CD4-positive, alpha-beta memory T cell (primary cell): ENCODE data around the gene LTBP1. TPM values are rescaled to one million over a fixed set of nuclear protein-coding genes. Genes with fewer than 3 reads are reported as not detected.

Source experiments
- CTCF ChIA-PET: fragments of 350-600 bp; sonication (Branson Sonifier 250); formaldehyde crosslinking; loops from one replicate; lab custom pipeline; 2021; ENCODE audit warnings: inconsistent platforms; ENCODE audit not compliant: partially characterized antibody; lab: Charles Lee
- POLR2A ChIA-PET: fragments of 350-600 bp; sonication (Branson Sonifier 250); formaldehyde crosslinking; loops from one replicate; lab custom pipeline; 2021; ENCODE audit not compliant: partially characterized antibody; lab: Charles Lee
- DNase-seq, 5 donors: peaks; one replicate each; pipeline versions ENCODE4 v3.0.0 to v3.0.0-alpha.2; 2020 to 2022; ENCODE audit warnings: mixed read lengths in 1 of 5
- H3K27ac ChIP-seq: one replicate; pipeline ENCODE4 v1.7.0; 2013; ENCODE audit warnings: low read depth, low read length
- H3K27me3 ChIP-seq: 2 replicates; pipeline ENCODE4 v1.7.0; 2013; ENCODE audit warnings: mild to moderate bottlenecking, low read length, moderate library complexity; ENCODE audit not compliant: insufficient read depth
- H3K36me3 ChIP-seq: 2 replicates; pipeline ENCODE4 v1.7.0; 2013; ENCODE audit warnings: mild to moderate bottlenecking, low read length, moderate library complexity; ENCODE audit not compliant: insufficient read depth
- H3K4me1 ChIP-seq: 2 replicates; pipeline ENCODE4 v1.7.0; 2013; ENCODE audit warnings: mild to moderate bottlenecking, low read length, moderate library complexity; ENCODE audit not compliant: insufficient read depth
- H3K4me3 ChIP-seq, 2 donors: one replicate each; pipeline ENCODE4 v1.7.0; 2013; ENCODE audit warnings: low read length in 2 of 2, mild to moderate bottlenecking in 1 of 2
- H3K9me3 ChIP-seq, 2 donors: one replicate each; pipeline ENCODE4 v1.7.0; 2013; ENCODE audit warnings: low read length in 2 of 2, control low read depth in 1 of 2; ENCODE audit not compliant: control insufficient read depth in 1 of 2
- H3K27ac Mint-ChIP-seq, 7 donors: one replicate each; pipeline ENCODE4 v1.8.0; 2020 to 2021; ENCODE audit warnings: mixed read lengths in 7 of 7, mild to moderate bottlenecking in 6 of 7, inconsistent platforms in 3 of 7, moderate library complexity in 3 of 7
- H3K27me3 Mint-ChIP-seq, 2 donors: one replicate each; pipeline ENCODE4 v1.8.0; 2020 to 2021; ENCODE audit warnings: mixed read lengths in 2 of 2
- H3K36me3 Mint-ChIP-seq, 2 donors: one replicate each; pipeline ENCODE4 v1.8.0; 2020 to 2021; ENCODE audit warnings: mixed read lengths in 2 of 2, inconsistent platforms in 1 of 2, mild to moderate bottlenecking in 1 of 2
- H3K4me1 Mint-ChIP-seq, 4 donors: one replicate each; pipeline ENCODE4 v1.8.0; 2020 to 2021; ENCODE audit warnings: mixed read lengths in 4 of 4, mild to moderate bottlenecking in 1 of 4
- H3K4me3 Mint-ChIP-seq, 8 donors: one replicate each; pipeline ENCODE4 v1.8.0; 2020 to 2021; ENCODE audit warnings: mixed read lengths in 8 of 8, mild to moderate bottlenecking in 7 of 8, moderate library complexity in 6 of 8, inconsistent platforms in 3 of 8
- H3K9me3 Mint-ChIP-seq, 8 donors: one replicate each; pipeline ENCODE4 v1.8.0; 2020 to 2021; ENCODE audit warnings: mixed read lengths in 8 of 8, mild to moderate bottlenecking in 5 of 8, inconsistent platforms in 3 of 8, moderate library complexity in 1 of 8
- intact Hi-C: fragments of 100-400 bp; cut with micrococcal nuclease; formaldehyde crosslinking; loops from one replicate; pipeline ENCODE4 v1.15.1; 2023
- polyA plus RNA-seq, 2 donors: library from polyadenylated mRNA; unstranded; fragments of 300-500 nt; fragmentation: Illumina TruSeq; gene quantifications; one replicate each; pipeline ENCODE4 v1.2.3, GENCODE V29; 2021
- total RNA-seq, 2 experiments: library from RNA; stranded (reverse); gene quantifications; one replicate each; pipeline ENCODE4 v1.2.3, GENCODE V29; 2021

Gene LTBP1
- total RNA-seq (under 1 TPM in 1 of 2 experiments, not detected in 1; 0.44 TPM), polyA plus RNA-seq (not detected)

DNA sequence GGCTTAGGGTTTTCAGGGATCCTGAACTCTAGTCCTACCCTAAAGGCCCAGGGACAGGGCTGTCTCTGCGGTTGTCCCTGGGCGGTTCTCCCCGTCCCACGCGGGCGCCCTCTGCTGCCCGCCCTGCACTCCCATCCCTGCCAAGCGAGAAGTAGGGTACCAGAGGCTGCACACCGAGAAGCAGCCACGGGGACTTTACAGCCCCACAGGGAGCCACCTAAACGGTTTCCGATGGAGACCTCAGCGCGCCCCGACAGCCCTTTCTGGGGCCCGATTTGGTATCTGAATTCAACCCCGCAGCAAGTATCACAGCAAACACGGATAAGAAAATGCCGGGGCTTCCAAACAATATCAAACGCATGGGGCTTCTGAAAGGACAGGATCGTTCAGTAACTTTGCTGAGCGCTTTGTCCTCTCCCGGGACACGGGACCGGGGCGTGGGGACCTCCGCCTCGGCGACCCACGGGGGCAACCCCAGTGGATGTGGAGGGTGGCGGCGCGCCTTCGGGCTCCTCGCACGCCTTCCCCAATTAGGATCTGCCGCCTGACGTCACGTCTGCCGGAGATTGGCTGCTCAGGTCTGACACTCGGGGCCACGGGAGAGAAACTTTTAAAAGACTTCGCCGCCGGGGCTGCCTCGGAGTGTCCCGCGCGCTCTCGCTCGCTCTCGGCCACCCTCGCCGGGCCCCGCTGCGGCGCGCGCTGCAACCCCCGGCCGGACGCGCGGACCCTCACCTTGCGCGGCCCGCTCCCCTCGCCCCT is at the start of gene LTBP1:
LTBP1 (plus strand) TSS at position 640 of the 762 bp plus-strand sequence. CDS start 372 bp downstream, outside the sequence.
- POLR2A ChIA-PET, result no interaction called here
- peak; percentile 46 to 63 (median 59) for DNase-seq
- intact Hi-C loops, result loop anchor here (2.0 kb wide), 1 partner anchor 636 kb away; no protein-coding TSS in a partner anchor
- H3K9me3 Mint-ChIP-seq, result no peaks in the 10 kb centered on the region
- H3K27ac Mint-ChIP-seq, result peak within 1 kb of the TSS in 1 of 7 donors; percentile 83
- peak within 1 kb of the TSS; percentile 36 to 50 for H3K4me3 ChIP-seq
- H3K36me3 Mint-ChIP-seq, result no peaks in the 10 kb centered on the region
- H3K36me3 ChIP-seq, result no peaks in the 10 kb centered on the region
- H3K27ac ChIP-seq, result no peak within 1 kb of the TSS
- no peaks in the 10 kb centered on the region for H3K4me1 ChIP-seq
- H3K27me3 ChIP-seq, result no peaks in the 10 kb centered on the region
- no peaks in the 10 kb centered on the region for H3K9me3 ChIP-seq
- peak within 1 kb of the TSS; percentile 82 to 87 (median 84) for H3K4me3 Mint-ChIP-seq
- H3K4me1 Mint-ChIP-seq, result peaks cover 0 to 5% (median 3%) of the 10 kb centered on the region in 4 donors
- CTCF ChIA-PET, result no interaction called here
- peaks cover 7 to 16% of the 10 kb centered on the region in 2 donors for H3K27me3 Mint-ChIP-seq

- H3K36me3 Mint-ChIP-seq, result no peaks in the 10 kb centered on the region
- H3K4me1 Mint-ChIP-seq, result peaks cover 0 to 3% (median under 1%) of the 10 kb centered on the region in 4 donors
- Histone ChIP-seq H3K4me3 (no peak overlapping the region), H3K27me3 (no peaks in the 10 kb centered on the region), H3K27ac (no peak overlapping the region), H3K36me3 (no peaks in the 10 kb centered on the region), H3K4me1 (no peaks in the 10 kb centered on the region), H3K9me3 (no peaks in the 10 kb centered on the region)
- peak overlapping the region in 1 of 8 donors; percentile 28 for H3K4me3 Mint-ChIP-seq
- H3K27me3 Mint-ChIP-seq, result peaks cover 16 to 18% of the 10 kb centered on the region in 2 donors
- no peak for DNase-seq
- intact Hi-C loops, result no loop called here
- no peak overlapping the region for H3K27ac Mint-ChIP-seq
- CTCF ChIA-PET, result no interaction called here
- peaks cover 0 to 7% (median 0%) of the 10 kb centered on the region in 8 donors for H3K9me3 Mint-ChIP-seq
- POLR2A ChIA-PET, result no interaction called here
Measured at GRCh38 chr2:32900246-32900973, 46.3 kb upstream of the LTBP1 start.

DNA sequence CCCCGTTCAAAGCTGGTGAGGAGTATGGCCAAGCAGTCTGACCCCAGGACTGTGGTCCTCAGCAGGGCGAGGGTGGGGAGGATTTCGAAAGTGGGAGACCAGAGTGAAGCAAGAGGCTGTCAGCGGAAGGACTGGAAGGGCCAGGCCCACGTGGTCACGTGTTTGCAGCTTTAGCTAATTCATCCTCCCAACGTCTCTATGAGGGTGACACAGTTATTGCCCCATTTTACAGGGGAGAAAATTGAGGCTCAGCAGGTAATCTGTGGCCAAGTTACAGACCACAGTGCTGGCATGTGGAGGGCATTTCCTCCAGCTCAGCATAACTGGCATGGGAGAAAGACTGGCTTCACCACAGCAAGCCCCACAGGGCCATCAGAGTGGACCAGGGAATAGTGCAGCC is 45.4 kb upstream of the LTBP1 start:
- intact Hi-C loops, result no loop called here
- POLR2A ChIA-PET, result no interaction called here
- Histone ChIP-seq H3K27me3 (no peaks in the 10 kb centered on the region), H3K9me3 (no peaks in the 10 kb centered on the region), H3K4me1 (no peaks in the 10 kb centered on the region), H3K36me3 (no peaks in the 10 kb centered on the region), H3K4me3 (no peak overlapping the region), H3K27ac (no peak overlapping the region)
- no peaks in the 10 kb centered on the region for H3K4me1 Mint-ChIP-seq
- no peak for DNase-seq
- H3K27ac Mint-ChIP-seq, result peak overlapping the region in 1 of 7 donors; percentile 38
- H3K4me3 Mint-ChIP-seq, result no peak overlapping the region
- CTCF ChIA-PET, result no interaction called here
- peaks cover 18 to 21% of the 10 kb centered on the region in 2 donors for H3K27me3 Mint-ChIP-seq
- peaks cover 0 to 8% (median 0%) of the 10 kb centered on the region in 8 donors for H3K9me3 Mint-ChIP-seq
- H3K36me3 Mint-ChIP-seq, result no peaks in the 10 kb centered on the region

DNA sequence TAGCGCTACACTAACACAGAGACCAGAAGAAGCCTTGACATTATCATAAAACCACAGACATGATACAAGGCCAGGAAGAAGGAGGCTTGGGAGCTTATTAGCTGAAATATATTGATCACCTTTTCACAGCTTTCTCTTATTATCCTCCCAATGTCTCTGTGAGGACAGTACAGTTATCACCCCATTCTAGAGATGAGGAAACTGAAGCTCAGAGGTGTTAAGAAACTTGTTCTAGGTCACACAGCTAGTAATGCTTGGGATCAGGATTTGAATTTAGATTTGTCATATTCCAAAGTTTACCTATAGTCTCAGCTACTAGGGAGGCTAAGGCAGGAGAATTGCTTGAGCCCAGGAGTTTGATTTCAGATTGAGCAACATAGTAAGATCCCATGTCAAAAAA is 44.6 kb upstream of the LTBP1 start:
- no peaks in the 10 kb centered on the region for H3K27me3 ChIP-seq
- Mint-ChIP-seq H3K27me3 (peaks cover 18 to 21% of the 10 kb centered on the region in 2 donors), H3K9me3 (peaks cover 0 to 5% (median under 1%) of the 10 kb centered on the region in 8 donors), H3K4me1 (no peaks in the 10 kb centered on the region), H3K4me3 (no peak overlapping the region), H3K27ac (no peak overlapping the region), H3K36me3 (no peaks in the 10 kb centered on the region)
- H3K9me3 ChIP-seq, result no peaks in the 10 kb centered on the region
- ChIA-PET CTCF (no interaction called here), POLR2A (no interaction called here)
- no peaks in the 10 kb centered on the region for H3K4me1 ChIP-seq
- DNase-seq, result no peak
- no peak overlapping the region for H3K27ac ChIP-seq
- intact Hi-C loops, result no loop called here
- no peaks in the 10 kb centered on the region for H3K36me3 ChIP-seq
- no peak overlapping the region for H3K4me3 ChIP-seq

GRCh38 chr2:32902986-32903385 is 43.8 kb upstream of the LTBP1 start:
- DNase-seq, result no peak
- H3K4me3 ChIP-seq, result no peak overlapping the region
- H3K9me3 ChIP-seq, result no peaks in the 10 kb centered on the region
- no peak overlapping the region for H3K27ac Mint-ChIP-seq
- no peak overlapping the region for H3K27ac ChIP-seq
- ChIA-PET CTCF (no interaction called here), POLR2A (no interaction called here)
- peaks cover 0 to 2% (median 0%) of the 10 kb centered on the region in 8 donors for H3K9me3 Mint-ChIP-seq
- H3K4me1 ChIP-seq, result no peaks in the 10 kb centered on the region
- peak overlapping the region in 1 of 8 donors; percentile 32 for H3K4me3 Mint-ChIP-seq
- H3K27me3 Mint-ChIP-seq, result peaks cover 18 to 21% of the 10 kb centered on the region in 2 donors
- no peaks in the 10 kb centered on the region for H3K4me1 Mint-ChIP-seq
- no peaks in the 10 kb centered on the region for H3K27me3 ChIP-seq
- no peaks in the 10 kb centered on the region for H3K36me3 Mint-ChIP-seq
- intact Hi-C loops, result no loop called here
- no peaks in the 10 kb centered on the region for H3K36me3 ChIP-seq

DNA sequence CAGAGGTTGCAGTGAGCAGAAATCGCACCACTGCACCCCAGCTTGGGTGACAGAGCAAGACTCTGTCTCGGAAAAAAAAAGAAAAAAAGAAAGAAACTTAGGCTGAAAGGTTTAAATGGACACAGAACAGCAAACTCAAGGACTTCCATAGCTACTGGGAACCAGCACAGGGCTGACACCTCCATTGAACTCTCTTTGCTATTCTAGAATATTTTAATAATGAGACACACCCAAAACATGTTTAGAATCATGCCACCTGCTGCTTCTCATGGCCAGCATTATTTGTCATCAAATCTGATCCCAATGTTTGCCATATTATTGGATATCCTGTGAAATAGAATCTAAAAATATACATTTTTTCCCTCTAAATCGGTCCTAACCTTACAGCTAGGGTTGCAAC is 42.7 kb upstream of the LTBP1 start:
- Histone ChIP-seq H3K4me3 (no peak overlapping the region), H3K9me3 (no peaks in the 10 kb centered on the region), H3K27me3 (no peaks in the 10 kb centered on the region), H3K4me1 (no peaks in the 10 kb centered on the region), H3K36me3 (no peaks in the 10 kb centered on the region), H3K27ac (no peak overlapping the region)
- Mint-ChIP-seq H3K4me1 (no peaks in the 10 kb centered on the region), H3K9me3 (peaks cover 0 to 2% (median 0%) of the 10 kb centered on the region in 8 donors), H3K36me3 (no peaks in the 10 kb centered on the region), H3K27ac (no peak overlapping the region), H3K4me3 (no peak overlapping the region), H3K27me3 (peaks cover 14 to 20% of the 10 kb centered on the region in 2 donors)
- DNase-seq, result no peak
- intact Hi-C loops, result no loop called here
- ChIA-PET CTCF (no interaction called here), POLR2A (no interaction called here)

DNA sequence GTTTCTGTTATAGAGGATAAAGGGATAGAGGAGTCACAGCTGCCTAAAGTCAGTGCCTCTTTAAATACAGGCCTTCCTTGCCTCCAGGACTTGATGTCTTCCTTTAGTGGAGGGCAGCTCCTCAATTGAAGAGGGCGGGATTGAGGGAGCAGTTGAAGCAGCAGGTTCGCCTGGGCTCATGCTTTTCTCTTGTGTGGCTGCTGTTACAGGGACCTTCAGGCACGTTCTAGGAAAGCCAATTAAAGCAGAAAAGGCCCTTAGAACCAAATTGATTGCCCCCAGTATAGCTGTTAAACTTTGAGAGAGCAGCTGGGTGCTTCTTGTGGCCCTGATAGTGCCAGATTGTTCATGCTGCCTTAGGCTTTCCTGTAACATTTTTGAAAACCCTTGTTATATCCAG is 42.0 kb upstream of the LTBP1 start:
- intact Hi-C loops, result no loop called here
- H3K36me3 Mint-ChIP-seq, result no peaks in the 10 kb centered on the region
- no peaks in the 10 kb centered on the region for H3K9me3 ChIP-seq
- CTCF ChIA-PET, result no interaction called here
- H3K27me3 Mint-ChIP-seq, result peaks cover 14 to 17% of the 10 kb centered on the region in 2 donors
- no peak overlapping the region for H3K27ac ChIP-seq
- H3K27me3 ChIP-seq, result no peaks in the 10 kb centered on the region
- no peaks in the 10 kb centered on the region for H3K4me1 ChIP-seq
- H3K4me3 Mint-ChIP-seq, result no peak overlapping the region
- POLR2A ChIA-PET, result no interaction called here
- peaks cover 0 to 2% (median 0%) of the 10 kb centered on the region in 8 donors for H3K9me3 Mint-ChIP-seq
- H3K27ac Mint-ChIP-seq, result no peak overlapping the region
- no peak for DNase-seq
- no peak overlapping the region for H3K4me3 ChIP-seq
- no peaks in the 10 kb centered on the region for H3K4me1 Mint-ChIP-seq
- no peaks in the 10 kb centered on the region for H3K36me3 ChIP-seq
